Activated CD8-positive, alpha-beta memory T cell treated with anti-CD3 and anti-CD28 coated beads for 48 hours (primary cell): Measurements from ENCODE around the gene DHX57.
A peak's percentile ranks its signal among the peaks of the same experiment; 100 is the strongest.

Source experiments
- DNase-seq, 3 experiments: peaks; one replicate each; pipeline ENCODE4 v3.0.0-alpha.2; 2020; ENCODE audit warnings: low read depth in 2 of 3, low spot score in 2 of 3

DHX57 gene

GRCh38 chr2:38875576-38876367, at the start of gene DHX57, which contains the start of gene MORN2:
Gene DHX57, minus strand, starts transcription at chr2:38875934. Its CDS starts 7,529 bp downstream, at chr2:38868405.
Gene MORN2, plus strand, starts transcription at chr2:38875976.
- peak; percentile 52 to 58 (median 54) for DNase-seq

GRCh38 chr2:38922902-38923301, 47.2 kb upstream of the DHX57 start:
- no peak for DNase-seq

GRCh38 chr2:38922389-38922788, 46.7 kb upstream of the DHX57 start:
- DNase-seq = no peak

GRCh38 chr2:38912619-38913018, 36.9 kb upstream of the DHX57 start:
- DNase-seq = no peak

GRCh38 chr2:38911191-38911590, 35.5 kb upstream of the DHX57 start:
- DNase-seq = no peak

GRCh38 chr2:38909872-38910271, 34.1 kb upstream of the DHX57 start:
- no peak for DNase-seq

GRCh38 chr2:38907743-38908562, 32.2 kb upstream of the DHX57 start:
- no peak for DNase-seq

- no peak for DNase-seq
Observed at GRCh38 chr2:38907242-38907641, 31.5 kb upstream of the DHX57 start.

- DNase-seq = no peak
Observed at GRCh38 chr2:38905251-38905650, 29.5 kb upstream of the DHX57 start.

- no peak for DNase-seq
Observed at GRCh38 chr2:38900726-38901125, 25.0 kb upstream of the DHX57 start.

- DNase-seq = no peak
Observed at GRCh38 chr2:38898256-38898655, 22.5 kb upstream of the DHX57 start.

GRCh38 chr2:38892819-38893218, 17.1 kb upstream of the DHX57 start:
- DNase-seq = no peak

GRCh38 chr2:38889575-38889974, 13.8 kb upstream of the DHX57 start, which contains the start of gene ARHGEF33:
Gene ARHGEF33, plus strand, starts transcription at chr2:38889875. Its CDS starts 29,573 bp downstream, at chr2:38919448.
- DNase-seq = no peak

- DNase-seq = no peak
Observed at GRCh38 chr2:38889045-38889444, 13.3 kb upstream of the DHX57 start.

GRCh38 chr2:38887902-38888554, 12.3 kb upstream of the DHX57 start:
- no peak for DNase-seq

- DNase-seq = no peak
Observed at GRCh38 chr2:38887347-38887746, 11.6 kb upstream of the DHX57 start.

- no peak for DNase-seq
Observed at GRCh38 chr2:38886063-38886462, 10.3 kb upstream of the DHX57 start.

- DNase-seq = no peak
Observed at GRCh38 chr2:38876407-38876806, 673 bp upstream of the DHX57 start.

GRCh38 chr2:38875227-38875575, 533 bp downstream of the DHX57 start:
- no peak for DNase-seq

GRCh38 chr2:38873763-38874162, 2.0 kb downstream of the DHX57 start:
- DNase-seq = no peak

GRCh38 chr2:38871432-38871831, 4.3 kb downstream of the DHX57 start:
- DNase-seq = no peak
